HG03025 (cell line): ENCODE results near the gene FSD2.
"Not testable (repeated sequence)": the region's sequence is repeated elsewhere in the genome, so short reads cannot be mapped to it uniquely, and the experiment has no call there.

Experiments
- ATAC-seq: cut with Tn5 transposase; IDR thresholded peaks from one replicate; pipeline ENCODE4 v1.9.1; 2021; ENCODE audit warnings: mild to moderate bottlenecking, moderate library complexity; ENCODE audit not compliant: unreplicated experiment, low FRiP score

The FSD2 gene

DNA sequence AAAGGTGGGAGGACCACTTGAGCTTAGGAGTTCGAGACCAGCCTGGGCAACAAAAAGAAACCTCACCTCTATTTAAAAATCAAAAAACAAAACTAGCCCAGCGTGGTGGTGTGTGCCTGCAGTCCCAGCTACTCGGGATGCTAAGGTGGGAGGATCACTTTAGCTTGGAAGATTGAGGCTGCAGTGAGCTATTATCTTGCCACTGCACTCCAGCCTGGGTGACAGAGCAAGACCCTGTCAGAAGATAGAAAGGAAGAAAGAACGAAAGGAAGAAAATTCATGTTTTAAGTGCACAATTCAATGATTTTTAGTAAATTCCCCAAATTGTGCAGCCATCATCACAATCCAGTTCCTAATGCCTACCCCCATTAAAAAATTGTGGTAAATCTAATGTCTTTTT is 7.8 kb downstream of the FSD2 start:
- no peak for ATAC-seq

GRCh38 chr15:82793737-82794136 is 12.1 kb downstream of the FSD2 start:
- no peak for ATAC-seq

DNA sequence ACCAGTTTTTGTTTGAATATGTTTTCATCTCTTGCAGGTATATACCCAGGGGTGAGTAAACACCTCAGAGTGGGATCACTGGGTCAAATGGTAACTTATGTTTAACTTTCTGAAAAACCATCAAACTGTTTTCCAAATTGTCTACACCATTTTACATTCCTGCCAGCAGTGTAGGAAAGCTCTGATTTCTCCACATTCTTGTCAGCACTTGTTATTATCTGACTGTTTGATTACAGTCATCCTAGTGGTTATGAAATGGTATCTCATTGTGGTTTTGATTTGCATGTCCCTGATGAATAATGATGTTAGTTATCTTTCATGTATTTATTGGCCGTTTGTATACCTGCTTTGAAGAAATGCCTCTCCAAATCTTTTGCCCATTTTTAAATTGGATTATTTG is 13.8 kb downstream of the FSD2 start:
- no peak for ATAC-seq

DNA sequence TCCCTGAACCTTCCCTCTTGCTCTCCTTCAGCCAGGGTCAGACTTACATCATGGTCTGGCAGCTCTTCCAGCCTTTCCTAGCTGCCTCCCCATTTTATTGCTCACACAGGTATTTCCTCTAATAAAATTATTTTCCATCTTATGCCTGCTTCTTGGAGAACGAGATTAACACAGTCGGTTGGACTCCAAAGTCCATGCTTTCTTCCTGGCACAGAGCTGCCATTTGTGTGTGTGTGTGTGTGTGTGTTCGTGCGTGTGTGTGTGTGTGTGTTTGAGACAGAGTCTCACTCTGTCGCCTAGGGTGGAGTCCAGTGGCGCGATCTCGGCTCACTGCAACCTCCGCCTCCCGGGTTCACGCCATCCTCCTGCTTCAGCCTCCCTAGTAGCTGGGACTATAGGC is 15.5 kb downstream of the FSD2 start:
- ATAC-seq = no peak

- no peak for ATAC-seq
These were observed 16.4 kb downstream of the FSD2 start for GRCh38 chr15:82789491-82789890.

DNA sequence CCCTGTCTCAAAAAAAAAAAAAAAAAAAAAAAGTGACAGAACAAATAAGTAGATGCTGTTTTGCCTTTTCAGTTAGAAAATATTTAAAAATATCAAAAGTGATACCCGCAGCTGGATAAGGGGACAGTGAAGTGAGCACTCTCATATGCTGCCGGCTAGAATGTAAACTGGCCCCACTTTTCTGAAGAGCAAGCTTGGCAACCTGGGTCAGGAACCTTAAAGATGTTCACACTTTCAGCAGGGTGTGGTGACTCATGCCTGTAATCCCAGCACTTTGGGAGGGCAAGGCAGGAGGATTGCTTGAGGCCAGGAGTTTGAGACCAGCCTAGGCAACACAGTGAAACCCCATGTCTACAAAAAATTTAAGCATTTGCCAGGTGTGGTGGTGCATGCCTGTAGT is 17.4 kb downstream of the FSD2 start:
- ATAC-seq = no peak

- ATAC-seq = no peak
These were observed 24.5 kb downstream of the FSD2 start for GRCh38 chr15:82781349-82781748.

DNA sequence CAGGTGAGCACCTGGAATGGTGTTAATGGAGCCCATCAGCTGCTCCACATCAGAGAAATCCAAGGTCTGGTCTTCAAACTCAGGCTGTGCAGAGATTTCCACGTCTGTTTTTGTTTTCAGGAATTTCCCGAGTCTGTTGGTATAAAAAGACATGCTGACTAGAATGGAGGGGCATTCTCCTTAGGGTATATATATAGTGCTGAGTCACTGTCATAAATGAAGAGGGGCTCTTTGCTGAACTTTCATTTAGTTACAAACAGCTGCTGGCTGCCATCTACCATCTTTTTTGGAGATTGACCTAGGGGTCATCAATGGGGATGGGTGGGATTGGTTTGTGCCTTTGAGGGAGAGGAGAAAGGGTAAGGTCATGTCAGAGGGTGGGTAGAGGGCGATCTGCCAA is 27.1 kb downstream of the FSD2 start:
- ATAC-seq = no peak

GRCh38 chr15:82774496-82774895 is 31.4 kb downstream of the FSD2 start:
- no peak for ATAC-seq

- no peak for ATAC-seq
These were observed 33.9 kb downstream of the FSD2 start for GRCh38 chr15:82771789-82772607.

DNA sequence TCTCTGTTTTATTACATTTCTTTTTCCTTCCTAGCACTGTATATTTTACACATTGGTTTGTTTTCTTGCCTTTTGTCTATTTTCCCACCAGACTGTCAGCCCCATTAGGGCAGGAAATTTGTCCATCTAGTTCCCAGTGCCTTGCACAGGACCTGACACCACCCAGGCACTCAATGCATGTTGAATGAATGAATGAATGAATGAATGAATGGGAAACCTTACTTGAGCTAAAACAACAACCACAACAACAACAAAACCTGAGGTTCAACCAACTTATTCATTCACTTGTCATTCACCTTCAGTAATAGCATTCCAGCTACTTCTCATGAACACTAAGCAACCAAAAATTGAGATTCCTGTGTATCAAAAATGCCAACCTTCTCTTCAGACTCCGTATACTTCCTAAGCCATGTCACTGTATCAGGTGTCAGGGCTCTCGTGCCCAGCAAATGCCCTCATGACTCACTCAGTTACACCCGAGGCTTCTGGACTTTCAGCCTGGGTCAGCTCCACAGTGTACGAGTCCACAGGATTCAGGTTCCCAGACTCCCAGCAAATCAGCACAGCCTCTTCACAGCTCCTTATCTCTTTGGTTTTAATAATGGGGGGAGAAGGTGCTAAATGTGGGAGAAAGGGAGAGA is 37.3 kb downstream of the FSD2 start:
- ATAC-seq = no peak

- ATAC-seq = no peak
These were observed 38.6 kb downstream of the FSD2 start for GRCh38 chr15:82767163-82767829.

DNA sequence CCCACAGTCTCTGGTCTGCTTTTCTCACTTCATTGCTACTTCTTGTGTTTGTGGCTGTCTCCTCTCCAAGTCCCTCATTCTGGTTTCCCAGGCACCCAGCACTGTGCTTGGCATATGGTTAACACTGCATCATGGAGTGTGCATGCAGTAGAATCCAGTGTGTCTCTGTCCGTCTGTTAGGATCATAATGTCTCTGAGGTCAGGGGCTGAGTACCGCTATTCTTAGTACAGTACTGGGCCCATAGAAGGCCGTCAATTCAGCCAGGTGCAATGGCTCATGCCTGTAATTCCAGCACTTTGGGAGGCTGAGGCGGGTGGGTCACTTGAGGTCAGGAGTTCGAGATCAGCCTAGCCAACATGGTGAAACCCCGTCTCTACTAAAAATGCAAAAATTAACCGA is 39.7 kb downstream of the FSD2 start:
- not testable (repeated sequence) for ATAC-seq

DNA sequence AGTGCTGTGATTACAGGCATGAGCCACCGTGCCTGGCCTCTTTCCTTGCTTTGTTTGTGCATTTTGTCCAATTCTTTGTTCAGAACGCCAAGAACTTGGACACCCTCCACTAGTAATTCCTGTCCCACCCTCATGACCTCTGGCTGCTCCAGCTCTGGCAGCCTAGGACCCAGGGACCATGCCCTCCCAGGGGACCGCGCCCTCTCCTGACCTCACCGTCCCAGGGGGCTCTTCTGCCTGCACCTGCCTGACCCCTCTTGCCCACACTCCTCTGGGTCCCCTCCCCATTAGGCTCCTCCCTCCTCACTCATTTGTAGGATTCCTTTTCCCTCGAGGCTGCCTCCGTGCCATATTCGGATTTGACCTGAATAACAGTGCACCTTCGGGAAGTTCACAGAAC is 41.1 kb downstream of the FSD2 start:
- no peak for ATAC-seq

DNA sequence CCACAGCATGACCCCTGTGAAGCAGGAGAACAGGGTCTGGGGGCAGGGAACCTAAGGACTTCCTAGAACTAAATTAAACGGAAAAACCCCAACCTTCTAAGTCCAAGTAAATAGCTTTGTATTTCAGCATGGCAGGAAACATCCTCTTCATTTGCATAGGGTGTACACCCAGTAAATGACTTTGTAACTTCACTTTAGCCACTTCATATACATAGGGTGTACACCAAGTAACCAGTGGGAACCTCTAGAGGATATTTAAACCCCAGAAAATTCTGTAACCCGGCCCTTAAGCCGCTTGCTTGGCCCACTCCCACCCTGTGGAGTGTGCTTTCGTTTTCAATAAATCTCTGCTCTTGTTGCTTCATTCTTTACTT is 41.8 kb downstream of the FSD2 start:
- ATAC-seq = no peak

DNA sequence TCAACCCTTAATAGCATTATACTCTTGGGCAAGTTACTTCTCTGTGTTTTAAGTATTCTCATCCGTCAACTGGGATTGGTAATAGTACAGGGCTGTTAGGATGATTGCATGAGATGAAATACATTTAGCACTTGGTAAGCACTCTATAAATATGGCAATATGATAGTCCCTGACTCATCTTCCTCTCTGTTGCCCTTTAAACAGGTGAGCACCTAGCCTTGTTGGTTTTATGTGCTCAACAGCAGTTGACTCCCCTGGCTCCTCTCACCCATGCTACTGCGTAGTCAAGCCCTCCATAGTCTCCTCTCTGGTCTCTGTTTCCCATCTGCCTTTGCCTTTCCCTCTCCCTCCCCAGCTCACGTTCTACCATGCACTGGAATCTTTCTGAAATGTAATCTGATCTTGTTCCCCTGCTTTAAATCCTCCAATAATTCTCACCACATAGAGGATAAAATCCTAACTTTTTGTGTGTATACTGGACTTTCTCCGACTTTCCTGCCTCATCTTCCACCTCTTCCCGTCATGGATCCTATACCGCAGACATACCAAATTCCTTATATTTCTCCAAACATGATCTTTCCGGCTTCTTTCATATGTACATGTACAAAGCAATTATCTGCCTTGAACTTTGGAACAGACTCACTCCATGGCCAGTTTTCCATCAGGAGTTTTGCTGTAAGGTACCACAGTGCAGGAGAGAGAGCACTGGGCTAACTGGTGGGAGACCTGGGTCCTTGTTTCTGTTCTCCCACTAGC is 42.3 kb downstream of the FSD2 start:
- ATAC-seq = no peak

DNA sequence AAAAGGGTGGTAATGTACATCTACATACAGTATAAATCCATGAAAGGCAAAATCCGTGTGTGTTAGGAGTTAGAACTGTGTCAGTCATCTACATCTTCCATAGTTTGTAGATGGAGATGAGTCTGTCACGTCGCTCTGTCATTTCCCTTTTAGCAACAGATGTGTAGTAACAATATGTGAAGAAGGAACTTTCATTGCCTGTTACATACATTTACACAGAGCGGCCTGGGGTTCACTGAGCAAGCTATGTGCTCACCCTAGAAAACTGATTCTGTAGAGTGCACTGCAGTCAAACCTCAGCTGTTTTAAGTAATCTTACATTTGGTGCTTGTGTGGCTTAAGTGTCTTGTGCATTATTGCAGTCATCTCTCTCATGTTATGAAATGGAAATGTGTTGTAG is 54.6 kb downstream of the FSD2 start:
- no peak for ATAC-seq

DNA sequence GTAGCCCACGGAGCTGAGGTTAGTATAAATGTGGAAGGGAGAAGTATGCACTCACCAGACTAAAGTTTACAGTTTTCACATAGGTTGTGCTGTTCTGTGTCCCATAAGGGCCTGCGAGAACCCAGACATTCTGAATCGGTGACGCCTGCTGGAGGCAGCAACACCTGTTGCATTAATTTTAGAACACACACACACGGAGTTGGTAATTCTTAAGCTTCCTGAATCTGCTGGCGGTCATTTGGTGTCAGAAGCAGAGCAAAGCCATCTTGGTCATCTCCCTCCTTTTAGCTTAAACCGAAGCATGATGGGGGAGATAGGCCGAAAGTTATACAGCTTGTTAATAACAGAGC is 55.1 kb downstream of the FSD2 start:
- peak; percentile 18 for ATAC-seq

- ATAC-seq = peak; percentile 86
These were observed 55.7 kb downstream of the FSD2 start for GRCh38 chr15:82749951-82750830.

DNA sequence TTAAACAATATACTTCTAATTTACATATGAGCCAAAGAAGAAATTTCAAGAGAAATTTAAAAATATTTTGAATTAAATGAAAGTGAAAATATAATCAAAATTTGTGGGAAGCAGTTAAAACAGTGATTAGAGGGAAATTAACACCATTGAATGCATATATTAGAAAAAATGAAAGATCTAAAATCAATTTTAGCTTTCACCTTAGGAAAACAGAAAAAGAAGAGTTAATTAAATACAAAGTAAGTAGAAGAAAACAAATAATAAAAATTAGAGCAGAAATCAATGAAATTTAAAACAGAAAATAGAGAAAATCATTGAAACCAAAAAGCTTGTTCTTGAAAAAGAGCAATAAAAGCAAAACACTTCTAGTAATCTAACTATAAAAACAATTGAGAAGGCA is 57.6 kb downstream of the FSD2 start:
- no peak for ATAC-seq
